Measurements from ENCODE around the gene CLEC4F.

DNA sequence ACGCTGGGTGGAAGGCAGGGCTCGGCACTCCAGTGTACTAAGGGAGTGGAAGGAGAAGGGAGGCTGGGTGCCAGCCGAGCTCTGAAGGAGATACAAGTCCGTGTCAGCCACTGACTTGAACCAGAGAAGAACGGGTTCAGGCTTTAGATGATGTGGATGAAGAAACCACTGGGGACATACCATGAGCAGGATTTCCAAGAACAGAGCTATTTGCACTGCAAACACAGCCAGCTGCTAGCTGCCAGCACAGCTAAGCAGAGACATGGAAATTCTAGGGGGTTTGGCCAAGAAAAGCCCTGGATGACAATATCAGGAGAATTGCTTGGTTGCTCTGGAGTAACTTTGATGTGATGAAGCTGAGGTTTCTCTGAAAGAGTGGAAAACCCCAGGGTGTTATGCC, 10.0 kb upstream of the CLEC4F start:
- TF ChIP-seq SP1 (IDR thresholded peaks at IDR 0.05) (no peak), SP1 (CRISPR knock-in tag; IDR thresholded peaks at IDR 0.05) (no peak), CEBPB (IDR thresholded peaks at IDR 0.05; ENCODE audit: borderline replicate concordance, low read depth, low read length) (no peak), SMC3 (IDR thresholded peaks at IDR 0.05; ENCODE audit: low read length) (no peak), CTCF (CRISPR knock-in tag; IDR thresholded peaks at IDR 0.05) (no peak), TEAD2 (CRISPR knock-in tag; IDR thresholded peaks at IDR 0.05) (no peak), HMG20A (CRISPR knock-in tag; IDR thresholded peaks at IDR 0.05; ENCODE audit: borderline replicate concordance) (no peak), ZNF253 (CRISPR knock-in tag; IDR thresholded peaks at IDR 0.05; ENCODE audit: borderline replicate concordance) (no peak), ZKSCAN1 (IDR thresholded peaks at IDR 0.05; ENCODE audit: low read length) (no peak), POLR2A (IDR thresholded peaks at IDR 0.05; ENCODE audit: insufficient read depth in 1 of 2, low read depth in 2 of 2, low read length in 2 of 2) (no peak)
- TF ChIP-seq, protein P1, sequence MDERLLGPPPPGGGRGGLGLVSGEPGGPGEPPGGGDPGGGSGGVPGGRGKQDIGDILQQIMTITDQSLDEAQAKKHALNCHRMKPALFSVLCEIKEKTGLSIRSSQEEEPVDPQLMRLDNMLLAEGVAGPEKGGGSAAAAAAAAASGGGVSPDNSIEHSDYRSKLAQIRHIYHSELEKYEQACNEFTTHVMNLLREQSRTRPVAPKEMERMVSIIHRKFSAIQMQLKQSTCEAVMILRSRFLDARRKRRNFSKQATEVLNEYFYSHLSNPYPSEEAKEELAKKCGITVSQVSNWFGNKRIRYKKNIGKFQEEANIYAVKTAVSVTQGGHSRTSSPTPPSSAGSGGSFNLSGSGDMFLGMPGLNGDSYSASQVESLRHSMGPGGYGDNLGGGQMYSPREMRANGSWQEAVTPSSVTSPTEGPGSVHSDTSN (CRISPR knock-in tag; IDR thresholded peaks at IDR 0.05), result no peak

Measured in HepG2 (cell line).